Hepatic stellate cell (primary cell): ENCODE data around the gene ACSM6.
"Not testable (repeated sequence)": the region's sequence is repeated elsewhere in the genome, so short reads cannot be mapped to it uniquely, and the experiment has no call there.

Experiments
- DNase-seq: peaks from one replicate; pipeline ENCODE4 v3.0.0; 2011; ENCODE audit warnings: low spot score

The ACSM6 gene

GRCh38 chr10:95217476-95217875, 23.4 kb downstream of the ACSM6 start:
- DNase-seq: no peak

GRCh38 chr10:95220539-95220938, 26.5 kb downstream of the ACSM6 start:
- DNase-seq: no peak

- DNase-seq: no peak
Observed at GRCh38 chr10:95221124-95221523, 27.1 kb downstream of the ACSM6 start.

- no peak for DNase-seq
Observed at GRCh38 chr10:95225136-95225535, 31.1 kb downstream of the ACSM6 start.

GRCh38 chr10:95228934-95229723, 35.1 kb downstream of the ACSM6 start:
- DNase-seq: not testable (repeated sequence)

- peak; percentile 69 for DNase-seq
Observed at GRCh38 chr10:95229724-95230627, 35.9 kb downstream of the ACSM6 start.

GRCh38 chr10:95230677-95231586, 36.9 kb downstream of the ACSM6 start:
- not testable (repeated sequence) for DNase-seq

GRCh38 chr10:95233377-95234034, 39.5 kb downstream of the ACSM6 start:
- no peak for DNase-seq

- no peak for DNase-seq
Observed at GRCh38 chr10:95234951-95235350, 40.9 kb downstream of the ACSM6 start.

- no peak for DNase-seq
Observed at GRCh38 chr10:95235676-95236067, 41.6 kb downstream of the ACSM6 start.

GRCh38 chr10:95236068-95236903, 42.2 kb downstream of the ACSM6 start:
- DNase-seq: peak; percentile 29

GRCh38 chr10:95237376-95238170, 43.5 kb downstream of the ACSM6 start:
- no peak for DNase-seq

- not testable (repeated sequence) for DNase-seq
Observed at GRCh38 chr10:95240096-95240495, 46.1 kb downstream of the ACSM6 start.

- DNase-seq: no peak
Observed at GRCh38 chr10:95240811-95241210, 46.8 kb downstream of the ACSM6 start.

- DNase-seq: no peak
Observed at GRCh38 chr10:95241533-95241932, 47.5 kb downstream of the ACSM6 start.

- peak; percentile 47 for DNase-seq
Observed at GRCh38 chr10:95242581-95243317, 48.7 kb downstream of the ACSM6 start.

- DNase-seq: no peak
Observed at GRCh38 chr10:95243318-95243617, 49.2 kb downstream of the ACSM6 start.

- no peak for DNase-seq
Observed at GRCh38 chr10:95244152-95244551, 50.1 kb downstream of the ACSM6 start.

- DNase-seq: no peak
Observed at GRCh38 chr10:95245425-95246055, 51.5 kb downstream of the ACSM6 start.
